Measurements from ENCODE around the gene GNAT1. TPM values are rescaled to one million over a fixed set of nuclear protein-coding genes. Genes with fewer than 3 reads are reported as not detected.

GNAT1 gene
- total RNA-seq, 1 experiment from 2014 or later, result not detected

- H3K56ac ChIP-seq (ENCODE audit: insufficient read length, low read depth, low read length), result no peak overlapping the region
- no peaks in the 10 kb centered on the region for H3K9me3 Mint-ChIP-seq
- peaks cover 7% of the 10 kb centered on the region; the same call in 1 of the 2 replicates for H3K27me3 ChIP-seq (ENCODE audit: insufficient read depth, low read length)
- no peaks in the 10 kb centered on the region for H3K9me3 ChIP-seq (ENCODE audit: control insufficient read depth, low read depth, low read length)
- H3K27ac Mint-ChIP-seq, result peak overlapping the region in 1 of 3 experiments; percentile 59; a peak in 3 of 7 replicates
- H3K23me2 ChIP-seq (ENCODE audit: insufficient read length, low read depth, low read length, poor library complexity, severe bottlenecking), result peaks cover 15% of the 10 kb centered on the region
- no peak overlapping the region for H2BK20ac ChIP-seq (ENCODE audit: low read depth, low read length, poor library complexity, severe bottlenecking)
- peak overlapping the region; percentile 85 to 97; a peak in 3 of 5 replicates for H3K4me3 Mint-ChIP-seq
- no peak overlapping the region for H2BK120ac ChIP-seq (ENCODE audit: low read depth, low read length, poor library complexity, severe bottlenecking)
- DNase-seq, result no peak
- no peak overlapping the region for H3K18ac ChIP-seq (ENCODE audit: insufficient read length, low read depth, low read length)
- no peak overlapping the region for H2AFZ ChIP-seq (ENCODE audit: low read length)
- no peak overlapping the region for H3K14ac ChIP-seq (ENCODE audit: insufficient read depth, low read length)
- peaks cover 2% of the 10 kb centered on the region for H3K79me1 ChIP-seq (ENCODE audit: insufficient read depth, low read depth, low read length, poor library complexity, severe bottlenecking)
- H3K4me1 ChIP-seq (ENCODE audit: insufficient read depth, low read length), result no peaks in the 10 kb centered on the region; the same call in none of the 2 replicates
- H4K8ac ChIP-seq (replicated peaks; ENCODE audit: insufficient read length, low read depth, low read length), result no peak overlapping the region
- H2BK12ac ChIP-seq (ENCODE audit: insufficient read length, low read depth, low read length), result no peak overlapping the region
- H3K4me1 Mint-ChIP-seq, result peaks cover 38 to 48% of the 10 kb centered on the region in 2 experiments
- H4K20me1 ChIP-seq (ENCODE audit: control insufficient read depth, insufficient read depth, insufficient read length), result no peaks in the 10 kb centered on the region
- TF ChIP-seq, protein P1, sequence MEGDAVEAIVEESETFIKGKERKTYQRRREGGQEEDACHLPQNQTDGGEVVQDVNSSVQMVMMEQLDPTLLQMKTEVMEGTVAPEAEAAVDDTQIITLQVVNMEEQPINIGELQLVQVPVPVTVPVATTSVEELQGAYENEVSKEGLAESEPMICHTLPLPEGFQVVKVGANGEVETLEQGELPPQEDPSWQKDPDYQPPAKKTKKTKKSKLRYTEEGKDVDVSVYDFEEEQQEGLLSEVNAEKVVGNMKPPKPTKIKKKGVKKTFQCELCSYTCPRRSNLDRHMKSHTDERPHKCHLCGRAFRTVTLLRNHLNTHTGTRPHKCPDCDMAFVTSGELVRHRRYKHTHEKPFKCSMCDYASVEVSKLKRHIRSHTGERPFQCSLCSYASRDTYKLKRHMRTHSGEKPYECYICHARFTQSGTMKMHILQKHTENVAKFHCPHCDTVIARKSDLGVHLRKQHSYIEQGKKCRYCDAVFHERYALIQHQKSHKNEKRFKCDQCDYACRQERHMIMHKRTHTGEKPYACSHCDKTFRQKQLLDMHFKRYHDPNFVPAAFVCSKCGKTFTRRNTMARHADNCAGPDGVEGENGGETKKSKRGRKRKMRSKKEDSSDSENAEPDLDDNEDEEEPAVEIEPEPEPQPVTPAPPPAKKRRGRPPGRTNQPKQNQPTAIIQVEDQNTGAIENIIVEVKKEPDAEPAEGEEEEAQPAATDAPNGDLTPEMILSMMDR (conservative IDR thresholded peaks at IDR 0.05), result no peak
- peaks cover 17 to 27% (median 19%) of the 10 kb centered on the region in 3 experiments for H3K36me3 Mint-ChIP-seq (ENCODE audit: insufficient read depth in 1 of 3, low read depth in 3 of 3)
- H2BK15ac ChIP-seq (ENCODE audit: low read depth, low read length), result no peak overlapping the region
- no peak overlapping the region for H3K4ac ChIP-seq (ENCODE audit: low read depth, low read length)
- H2BK5ac ChIP-seq (ENCODE audit: insufficient read length, low read length), result no peak overlapping the region
- peaks cover 22% of the 10 kb centered on the region for H3K27me3 Mint-ChIP-seq (ENCODE audit: low read depth)
- peak overlapping the region; percentile 48 for H3K4me2 ChIP-seq (ENCODE audit: insufficient read depth, insufficient read length, low read length)
- H3K79me2 ChIP-seq (ENCODE audit: insufficient read depth, low read length), result no peaks in the 10 kb centered on the region
- no CpG with 5 or more reads among the region's 12 CpGs for WGBS (ENCODE audit: extremely low coverage, insufficient read length, low lambda C conversion rate)
- H4K91ac ChIP-seq (ENCODE audit: insufficient read length, low read depth, low read length), result no peak overlapping the region
- no peak overlapping the region for H3K27ac ChIP-seq (ENCODE audit: insufficient read length, low read depth, low read length)
- no peak overlapping the region for H3K9ac ChIP-seq (ENCODE audit: extremely low read depth, insufficient read length, low read length)
- H3T11ph ChIP-seq (ENCODE audit: low read length), result no peak overlapping the region
- no peak overlapping the region for H4K5ac ChIP-seq (ENCODE audit: insufficient read length, low read depth, low read length)
- no peak overlapping the region for H2AK5ac ChIP-seq (ENCODE audit: insufficient read length, low read length)
- H3K23ac ChIP-seq (ENCODE audit: insufficient read length, low read depth, low read length), result no peak overlapping the region
Observed at GRCh38 chr3:50157827-50158529, 33.4 kb upstream of the GNAT1 start.
